Calu3 (cell line): ENCODE measurements around the gene PPP2R3A. TPM values are rescaled to one million over a fixed set of nuclear protein-coding genes. Genes with fewer than 3 reads are reported as not detected.

Source experiments
- BruUV-seq: library from RNA; stranded (reverse); fragments of 400-500 nt; replicated peaks from 2 replicates; lab custom pipeline; 2021; lab: Mats Ljungman, UMichigan
- CTCF ChIA-PET: fragments of 300-600 bp; sonication (Branson Sonifier 250); formaldehyde crosslinking; loops from one replicate; lab custom pipeline; 2022; ENCODE audit warnings: antibody characterized with exemption; lab: Charles Lee
- DNase-seq: peaks from one replicate; pipeline ENCODE4 v3.0.0; 2022
- H3K27ac Mint-ChIP-seq: one replicate; pipeline ENCODE4 v1.8.0; 2022; ENCODE audit warnings: mixed read lengths; ENCODE audit not compliant: unreplicated experiment
- H3K27me3 Mint-ChIP-seq: one replicate; pipeline ENCODE4 v1.8.0; 2022; ENCODE audit warnings: mixed read lengths; ENCODE audit not compliant: unreplicated experiment
- H3K36me3 Mint-ChIP-seq: one replicate; pipeline ENCODE4 v1.8.0; 2022; ENCODE audit warnings: mild to moderate bottlenecking, moderate library complexity, mixed read lengths; ENCODE audit not compliant: insufficient read depth, unreplicated experiment
- H3K4me1 Mint-ChIP-seq: one replicate; pipeline ENCODE4 v1.8.0; 2022; ENCODE audit warnings: mild to moderate bottlenecking, low read depth, mixed read lengths; ENCODE audit not compliant: unreplicated experiment
- H3K4me3 Mint-ChIP-seq: one replicate; pipeline ENCODE4 v1.8.0; 2022; ENCODE audit warnings: mild to moderate bottlenecking, low read depth, moderate library complexity, mixed read lengths; ENCODE audit not compliant: unreplicated experiment
- H3K9me3 Mint-ChIP-seq: one replicate; pipeline ENCODE4 v1.8.0; 2022; ENCODE audit warnings: low read depth, mixed read lengths; ENCODE audit not compliant: unreplicated experiment
- intact Hi-C: fragments of 100-400 bp; cut with micrococcal nuclease; formaldehyde crosslinking; loops from one replicate; pipeline ENCODE4 v1.10.0; 2022; ENCODE audit not compliant: unreplicated experiment
- total RNA-seq: library from RNA; stranded (reverse); gene quantifications from 2 replicates; pipeline ENCODE4 v1.2.3, GENCODE V29; 2022
- TF ChIP-seq, protein P1 (sequence below): fragments of 200-600 bp; IDR thresholded peaks from one replicate; pipeline ENCODE4 v1.8.0; 2022; ENCODE audit warnings: antibody characterized with exemption; ENCODE audit not compliant: unreplicated experiment

The PPP2R3A gene
- total RNA-seq, 1 experiment from 2014 or later = 64.8 TPM

GRCh38 chr3:136184703-136185102 lies 219.2 kb downstream of the PPP2R3A start:
- no peak overlapping the region for H3K4me3 Mint-ChIP-seq
- H3K4me1 Mint-ChIP-seq = peaks cover 78% of the 10 kb centered on the region
- H3K36me3 Mint-ChIP-seq = peaks cover 63% of the 10 kb centered on the region
- CTCF ChIA-PET = interaction anchor here (0.6 kb wide), 1 partner anchor 28 kb away, joined by 10 read pairs; no protein-coding TSS in a partner anchor
- no peak for DNase-seq
- BruUV-seq = no TSS peak
- H3K27me3 Mint-ChIP-seq = no peaks in the 10 kb centered on the region
- H3K27ac Mint-ChIP-seq = no peak overlapping the region
- TF ChIP-seq, protein P1, sequence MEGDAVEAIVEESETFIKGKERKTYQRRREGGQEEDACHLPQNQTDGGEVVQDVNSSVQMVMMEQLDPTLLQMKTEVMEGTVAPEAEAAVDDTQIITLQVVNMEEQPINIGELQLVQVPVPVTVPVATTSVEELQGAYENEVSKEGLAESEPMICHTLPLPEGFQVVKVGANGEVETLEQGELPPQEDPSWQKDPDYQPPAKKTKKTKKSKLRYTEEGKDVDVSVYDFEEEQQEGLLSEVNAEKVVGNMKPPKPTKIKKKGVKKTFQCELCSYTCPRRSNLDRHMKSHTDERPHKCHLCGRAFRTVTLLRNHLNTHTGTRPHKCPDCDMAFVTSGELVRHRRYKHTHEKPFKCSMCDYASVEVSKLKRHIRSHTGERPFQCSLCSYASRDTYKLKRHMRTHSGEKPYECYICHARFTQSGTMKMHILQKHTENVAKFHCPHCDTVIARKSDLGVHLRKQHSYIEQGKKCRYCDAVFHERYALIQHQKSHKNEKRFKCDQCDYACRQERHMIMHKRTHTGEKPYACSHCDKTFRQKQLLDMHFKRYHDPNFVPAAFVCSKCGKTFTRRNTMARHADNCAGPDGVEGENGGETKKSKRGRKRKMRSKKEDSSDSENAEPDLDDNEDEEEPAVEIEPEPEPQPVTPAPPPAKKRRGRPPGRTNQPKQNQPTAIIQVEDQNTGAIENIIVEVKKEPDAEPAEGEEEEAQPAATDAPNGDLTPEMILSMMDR = no peak
- intact Hi-C loops = loop anchor here (10.0 kb wide), 1 partner anchor 440 kb away; no protein-coding TSS in a partner anchor
- no peaks in the 10 kb centered on the region for H3K9me3 Mint-ChIP-seq

- TF ChIP-seq, protein P1 = no peak
- peaks cover 59% of the 10 kb centered on the region for H3K36me3 Mint-ChIP-seq
- peak; percentile 68 for DNase-seq
- CTCF ChIA-PET = interaction anchor here (1.0 to 1.5 kb wide), 3 partner anchors 9 to 566 kb away, joined by 3 read pairs; partner anchors contain the start of genes MSL2 and STAG1
- H3K4me3 Mint-ChIP-seq = no peak overlapping the region
- BruUV-seq = no TSS peak
- peak overlapping the region; percentile 48 for H3K27ac Mint-ChIP-seq
- H3K27me3 Mint-ChIP-seq = no peaks in the 10 kb centered on the region
- no peaks in the 10 kb centered on the region for H3K9me3 Mint-ChIP-seq
- peaks cover 74% of the 10 kb centered on the region for H3K4me1 Mint-ChIP-seq
- intact Hi-C loops = loop anchor here (2.0 to 10.0 kb wide), 2 partner anchors 38 to 438 kb away; no protein-coding TSS in a partner anchor
These were observed 220.8 kb downstream of the PPP2R3A start for GRCh38 chr3:136186344-136186743.

GRCh38 chr3:136186846-136187245 lies 221.3 kb downstream of the PPP2R3A start:
- Mint-ChIP-seq H3K9me3 (no peaks in the 10 kb centered on the region), H3K27me3 (no peaks in the 10 kb centered on the region), H3K27ac (peak overlapping the region; percentile 61), H3K4me3 (peak overlapping the region; percentile 32), H3K36me3 (peaks cover 62% of the 10 kb centered on the region), H3K4me1 (peaks cover 72% of the 10 kb centered on the region)
- BruUV-seq = no TSS peak
- DNase-seq = no peak
- intact Hi-C loops = loop anchor here (2.0 to 10.0 kb wide), 2 partner anchors 38 to 438 kb away; no protein-coding TSS in a partner anchor
- TF ChIP-seq, protein P1 = no peak
- CTCF ChIA-PET = interaction anchor here (0.6 to 1.5 kb wide), 5 partner anchors 9 to 566 kb away, joined by 3 to 4 read pairs (median 3); partner anchors contain the start of genes MSL2 and STAG1

DNA sequence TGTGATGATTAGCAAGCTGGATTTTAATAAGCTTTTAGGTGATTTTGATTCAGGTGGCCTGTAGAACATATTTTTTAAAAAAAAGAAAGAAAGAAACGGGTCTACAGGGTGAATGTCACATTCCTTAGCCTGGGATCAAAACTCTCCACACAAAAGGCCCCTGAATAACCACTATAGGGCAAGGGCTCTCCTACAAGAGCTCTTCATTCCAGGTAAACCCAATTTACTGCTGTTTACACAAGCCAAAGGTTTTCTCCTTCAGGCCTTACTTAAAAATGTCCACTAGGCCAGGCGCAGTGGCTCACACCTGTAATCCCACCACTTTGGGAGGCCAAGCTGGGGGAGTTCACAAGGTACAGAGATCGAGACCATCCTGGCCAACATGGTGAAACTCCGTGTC lies 222.3 kb downstream of the PPP2R3A start:
- DNase-seq = no peak
- H3K36me3 Mint-ChIP-seq = peaks cover 63% of the 10 kb centered on the region
- H3K27ac Mint-ChIP-seq = no peak overlapping the region
- no peaks in the 10 kb centered on the region for H3K9me3 Mint-ChIP-seq
- intact Hi-C loops = loop anchor here (2.0 to 10.0 kb wide), 2 partner anchors 39 to 437 kb away; no protein-coding TSS in a partner anchor
- TF ChIP-seq, protein P1 = no peak
- no peaks in the 10 kb centered on the region for H3K27me3 Mint-ChIP-seq
- no TSS peak for BruUV-seq
- peaks cover 63% of the 10 kb centered on the region for H3K4me1 Mint-ChIP-seq
- peak overlapping the region; percentile 12 for H3K4me3 Mint-ChIP-seq
- CTCF ChIA-PET = interaction anchor here (0.6 to 1.1 kb wide), 3 partner anchors 8 to 23 kb away, joined by 3 to 5 read pairs (median 4); partner anchors contain the start of gene MSL2
